ENCODE measurements around the gene PSMA5.

PSMA5 gene

DNA sequence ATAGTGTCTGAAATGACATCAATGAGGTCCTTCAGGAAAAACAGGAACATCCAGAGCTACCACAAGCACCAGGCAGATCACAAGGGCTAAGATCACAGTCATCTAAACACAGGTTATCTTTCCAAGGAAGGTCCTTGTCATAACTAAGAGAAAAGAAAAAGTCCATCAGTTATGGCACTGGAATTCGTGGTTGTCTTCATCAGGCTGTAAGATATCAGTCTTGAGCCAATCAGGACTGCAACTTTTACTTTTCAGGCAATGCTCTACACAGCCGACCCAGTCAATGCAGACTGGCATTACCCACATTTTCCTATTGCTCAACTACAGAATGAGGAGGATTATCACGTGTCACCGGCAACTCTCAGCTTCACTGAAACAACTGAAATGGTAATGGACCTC lies 54.9 kb downstream of the PSMA5 start:
- H3K27ac ChIP-seq: no peak overlapping the region
- TF ChIP-seq, protein P1, sequence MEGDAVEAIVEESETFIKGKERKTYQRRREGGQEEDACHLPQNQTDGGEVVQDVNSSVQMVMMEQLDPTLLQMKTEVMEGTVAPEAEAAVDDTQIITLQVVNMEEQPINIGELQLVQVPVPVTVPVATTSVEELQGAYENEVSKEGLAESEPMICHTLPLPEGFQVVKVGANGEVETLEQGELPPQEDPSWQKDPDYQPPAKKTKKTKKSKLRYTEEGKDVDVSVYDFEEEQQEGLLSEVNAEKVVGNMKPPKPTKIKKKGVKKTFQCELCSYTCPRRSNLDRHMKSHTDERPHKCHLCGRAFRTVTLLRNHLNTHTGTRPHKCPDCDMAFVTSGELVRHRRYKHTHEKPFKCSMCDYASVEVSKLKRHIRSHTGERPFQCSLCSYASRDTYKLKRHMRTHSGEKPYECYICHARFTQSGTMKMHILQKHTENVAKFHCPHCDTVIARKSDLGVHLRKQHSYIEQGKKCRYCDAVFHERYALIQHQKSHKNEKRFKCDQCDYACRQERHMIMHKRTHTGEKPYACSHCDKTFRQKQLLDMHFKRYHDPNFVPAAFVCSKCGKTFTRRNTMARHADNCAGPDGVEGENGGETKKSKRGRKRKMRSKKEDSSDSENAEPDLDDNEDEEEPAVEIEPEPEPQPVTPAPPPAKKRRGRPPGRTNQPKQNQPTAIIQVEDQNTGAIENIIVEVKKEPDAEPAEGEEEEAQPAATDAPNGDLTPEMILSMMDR (IDR thresholded peaks at IDR 0.05): no peak
- no peak for TF ChIP-seq ZFX (IDR thresholded peaks at IDR 0.05; ENCODE audit: borderline replicate concordance)

DNA sequence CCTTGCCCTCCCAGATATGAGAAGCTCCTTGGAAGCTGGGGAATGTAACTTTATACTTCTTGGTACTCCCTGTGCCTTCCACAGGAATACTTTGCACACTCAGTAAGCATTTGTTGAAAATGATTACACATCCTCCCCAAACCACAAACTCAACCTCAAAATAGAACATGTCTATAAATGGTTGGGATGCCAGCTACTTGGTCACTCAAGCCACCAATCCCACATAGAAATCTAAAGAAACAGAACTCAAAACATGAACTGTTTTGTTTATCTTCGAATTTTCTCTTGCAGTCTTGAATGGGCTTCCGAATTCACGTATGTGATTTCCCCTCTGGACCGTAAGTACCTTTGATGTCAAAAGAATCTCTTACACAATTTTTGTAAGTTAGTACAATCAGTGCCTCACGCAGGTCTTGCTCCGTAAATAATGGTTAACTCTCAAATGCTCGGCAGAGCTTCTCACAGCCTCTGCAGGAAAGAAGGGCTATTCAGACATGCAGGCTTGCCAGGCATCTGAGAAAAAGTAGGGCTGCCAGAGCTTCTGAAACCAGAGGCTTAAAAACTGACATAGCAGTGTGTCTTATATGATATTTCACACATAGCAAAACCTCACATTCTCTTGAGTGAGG lies 55.4 kb downstream of the PSMA5 start:
- H3K27ac ChIP-seq: no peak overlapping the region
- TF ChIP-seq, protein P1 (IDR thresholded peaks at IDR 0.05): no peak
- TF ChIP-seq ZFX (IDR thresholded peaks at IDR 0.05; ENCODE audit: borderline replicate concordance): no peak

DNA sequence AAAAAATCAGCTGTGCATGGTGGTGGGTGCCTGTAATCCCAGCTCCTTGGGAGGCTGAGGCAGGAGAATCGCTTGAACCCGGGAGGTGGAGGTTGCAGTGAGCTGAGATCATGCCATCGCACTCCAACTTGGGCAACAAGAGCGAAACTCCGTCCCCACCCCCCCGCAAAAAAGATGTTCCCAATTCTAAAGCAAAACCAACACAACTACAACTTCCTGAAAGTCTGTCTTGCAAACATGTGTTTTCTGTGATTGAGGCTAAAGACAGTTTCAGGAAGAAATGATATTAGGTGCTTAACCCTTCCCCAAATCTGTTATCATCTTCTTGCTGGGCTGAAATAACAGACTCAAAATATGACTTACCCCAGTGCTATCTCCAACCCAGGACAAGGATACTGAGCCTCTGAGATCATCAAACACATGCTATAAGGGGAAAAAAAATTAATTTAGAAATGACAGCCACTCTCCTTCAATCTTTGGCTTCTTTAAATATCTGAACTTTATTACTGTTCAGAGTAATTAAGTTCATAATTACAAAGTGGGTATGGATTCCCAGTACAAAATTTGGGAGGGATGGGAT lies 57.0 kb downstream of the PSMA5 start:
- TF ChIP-seq, protein P1 (IDR thresholded peaks at IDR 0.05): no peak
- no peak for TF ChIP-seq ZFX (IDR thresholded peaks at IDR 0.05; ENCODE audit: borderline replicate concordance)
- no peak overlapping the region for H3K27ac ChIP-seq

DNA sequence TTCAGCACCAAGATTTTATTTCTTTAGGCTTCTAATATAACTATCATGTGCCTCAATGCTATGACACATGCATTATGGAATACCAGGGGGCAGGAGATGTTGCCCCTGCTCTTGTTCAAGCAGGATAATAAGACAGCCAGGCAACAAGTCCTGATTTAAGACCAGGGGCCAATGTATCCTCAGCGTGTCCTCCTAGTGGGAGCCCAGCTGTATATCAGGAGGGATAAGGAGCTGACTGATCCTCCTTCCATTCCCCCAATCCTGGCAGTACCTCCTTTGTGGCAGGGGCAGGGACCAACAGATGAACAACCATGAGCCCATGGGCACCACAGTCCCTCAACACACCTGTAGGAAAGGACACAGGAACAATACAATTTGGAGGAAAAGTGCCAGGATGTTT lies 57.8 kb downstream of the PSMA5 start:
- no peak overlapping the region for H3K27ac ChIP-seq
- TF ChIP-seq ZFX (IDR thresholded peaks at IDR 0.05; ENCODE audit: borderline replicate concordance): no peak
- TF ChIP-seq, protein P1 (IDR thresholded peaks at IDR 0.05): no peak

DNA sequence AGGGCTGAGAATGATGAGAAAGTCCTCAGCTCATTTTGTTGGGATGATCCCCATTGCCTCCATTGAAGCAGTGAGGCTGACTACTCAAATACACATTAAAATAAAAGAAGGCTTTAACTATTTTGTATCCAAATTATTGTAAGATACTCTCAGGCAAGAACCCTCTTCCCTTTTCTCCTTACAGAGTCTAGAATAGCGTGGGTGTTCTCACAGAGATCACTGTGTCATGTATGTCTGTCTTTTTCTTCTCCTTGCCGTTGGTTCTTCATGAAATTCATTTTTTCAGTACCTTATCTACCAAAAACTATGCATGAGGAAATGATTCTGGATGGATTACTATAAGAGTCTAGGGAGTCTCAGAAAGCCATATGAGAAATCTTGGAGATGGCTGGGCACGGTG lies 58.6 kb downstream of the PSMA5 start:
- no peak for TF ChIP-seq ZFX (IDR thresholded peaks at IDR 0.05; ENCODE audit: borderline replicate concordance)
- TF ChIP-seq, protein P1 (IDR thresholded peaks at IDR 0.05): no peak
- no peak overlapping the region for H3K27ac ChIP-seq

DNA sequence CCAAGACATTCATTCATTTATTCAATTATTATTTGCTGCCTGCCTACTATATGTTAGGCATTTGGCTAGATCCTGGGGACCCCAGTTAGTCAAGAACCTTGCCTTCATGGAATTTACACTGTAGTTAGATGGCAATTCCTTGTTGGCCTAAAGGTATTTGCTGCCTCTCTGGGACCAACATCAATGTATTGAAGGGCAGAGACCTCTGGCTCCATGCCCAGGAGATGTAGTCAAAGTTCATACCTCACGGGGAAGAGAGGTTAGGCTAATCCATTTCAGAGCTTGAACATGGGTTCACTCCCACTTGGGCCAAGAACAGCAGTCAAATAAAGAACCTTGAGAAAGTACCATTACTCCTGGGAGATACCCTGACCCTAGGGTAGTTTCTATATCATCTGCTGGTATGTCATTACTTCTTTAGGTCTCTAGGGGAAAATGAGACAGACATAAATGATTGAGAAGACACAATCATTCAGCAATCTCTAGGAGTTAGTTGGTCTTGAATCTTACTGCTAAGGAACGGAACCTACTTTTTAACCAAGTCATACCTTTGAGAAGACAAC lies 60.5 kb downstream of the PSMA5 start:
- no peak for TF ChIP-seq ZFX (IDR thresholded peaks at IDR 0.05; ENCODE audit: borderline replicate concordance)
- TF ChIP-seq, protein P1 (IDR thresholded peaks at IDR 0.05): no peak

DNA sequence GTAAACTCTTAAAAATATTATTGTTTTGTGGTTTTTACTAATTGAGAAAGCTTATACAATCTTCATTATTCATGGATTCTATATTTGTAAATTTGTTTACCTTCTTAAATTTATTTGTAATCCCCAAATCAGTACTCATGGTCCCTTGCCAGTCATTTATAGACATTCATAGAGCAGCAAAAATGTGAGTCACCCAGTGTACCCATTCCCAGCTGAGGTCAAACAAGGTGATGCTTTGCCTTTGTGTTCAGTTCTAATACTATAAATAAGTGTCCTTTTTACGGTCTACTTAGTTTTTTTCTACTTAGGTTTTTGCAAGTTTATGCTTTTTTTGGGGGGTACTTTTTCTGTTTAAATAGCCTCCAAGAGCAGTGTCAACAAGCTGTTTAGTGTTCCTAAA lies 64.6 kb downstream of the PSMA5 start:
- no peak overlapping the region for H3K27ac ChIP-seq
- TF ChIP-seq, protein P1 (IDR thresholded peaks at IDR 0.05): no peak

More for the DNA sequence above, 60.5 kb downstream of the PSMA5 start:
- no peak overlapping the region for H3K27ac ChIP-seq

Measured in 22Rv1 (cell line).